Islet of Langerhans (tissue), 1 donor: Measurements from ENCODE around the gene HOXA10.

Source experiments
- FAIRE-seq: peaks from one replicate; lab custom pipeline; 2011; peaks lifted over from hg19 to GRCh38; lab: Jason Lieb, UNC

Gene HOXA10

DNA sequence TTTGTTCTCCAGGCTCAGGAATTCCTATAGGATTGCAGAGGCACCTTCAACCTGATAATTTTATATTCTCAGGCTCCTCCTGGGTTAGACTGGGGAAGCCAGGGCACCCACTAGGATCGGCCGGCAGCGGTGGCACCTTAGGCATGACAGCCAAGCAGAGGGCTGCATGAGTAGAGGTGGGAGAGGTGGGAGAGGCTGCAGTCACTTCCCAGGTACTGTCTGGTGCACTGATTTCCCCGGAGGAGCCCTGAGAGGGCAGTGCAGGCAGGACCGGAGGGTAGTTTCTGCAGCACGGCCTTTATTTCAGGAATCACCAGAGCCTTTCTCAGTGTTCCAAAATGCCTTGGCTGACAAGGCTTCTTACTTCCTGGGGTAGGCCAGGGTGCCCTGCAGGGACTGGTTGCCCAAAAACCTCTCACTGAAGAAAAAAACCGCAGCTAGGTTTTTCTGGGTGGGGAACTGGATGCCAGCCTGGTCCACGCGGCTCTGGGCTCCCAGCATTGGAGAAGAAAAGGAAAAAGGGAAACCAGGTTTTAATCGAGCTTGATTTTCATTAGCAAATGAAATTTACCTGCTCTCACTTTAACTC lies 29.3 kb upstream of the HOXA10 start:
- no peak for FAIRE-seq

GRCh38 chr7:27202862-27203134 lies 28.7 kb upstream of the HOXA10 start:
- FAIRE-seq = no peak

GRCh38 chr7:27202018-27202861 lies 28.1 kb upstream of the HOXA10 start:
- no peak for FAIRE-seq

DNA sequence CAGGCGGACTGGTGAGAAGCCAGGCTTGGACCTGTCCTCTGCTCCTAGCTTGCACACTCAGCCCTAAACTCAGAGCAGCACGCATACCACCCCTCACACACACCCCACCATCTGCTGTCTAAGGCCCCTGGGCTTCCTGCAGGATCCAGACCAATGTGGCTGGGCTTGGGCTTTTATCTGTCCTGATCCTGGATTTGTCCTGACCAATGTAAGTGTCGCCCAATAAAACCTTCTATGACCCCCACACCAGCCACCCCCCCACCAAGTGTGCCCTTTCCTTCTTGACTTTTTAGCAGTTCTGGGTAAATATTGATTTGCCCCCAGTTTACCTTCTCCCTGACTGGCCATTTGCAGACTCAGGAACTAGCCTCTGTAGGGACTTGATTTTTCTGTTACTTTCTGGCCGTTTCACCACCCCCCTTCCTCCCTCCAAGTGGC lies 27.5 kb upstream of the HOXA10 start:
- no peak for FAIRE-seq

DNA sequence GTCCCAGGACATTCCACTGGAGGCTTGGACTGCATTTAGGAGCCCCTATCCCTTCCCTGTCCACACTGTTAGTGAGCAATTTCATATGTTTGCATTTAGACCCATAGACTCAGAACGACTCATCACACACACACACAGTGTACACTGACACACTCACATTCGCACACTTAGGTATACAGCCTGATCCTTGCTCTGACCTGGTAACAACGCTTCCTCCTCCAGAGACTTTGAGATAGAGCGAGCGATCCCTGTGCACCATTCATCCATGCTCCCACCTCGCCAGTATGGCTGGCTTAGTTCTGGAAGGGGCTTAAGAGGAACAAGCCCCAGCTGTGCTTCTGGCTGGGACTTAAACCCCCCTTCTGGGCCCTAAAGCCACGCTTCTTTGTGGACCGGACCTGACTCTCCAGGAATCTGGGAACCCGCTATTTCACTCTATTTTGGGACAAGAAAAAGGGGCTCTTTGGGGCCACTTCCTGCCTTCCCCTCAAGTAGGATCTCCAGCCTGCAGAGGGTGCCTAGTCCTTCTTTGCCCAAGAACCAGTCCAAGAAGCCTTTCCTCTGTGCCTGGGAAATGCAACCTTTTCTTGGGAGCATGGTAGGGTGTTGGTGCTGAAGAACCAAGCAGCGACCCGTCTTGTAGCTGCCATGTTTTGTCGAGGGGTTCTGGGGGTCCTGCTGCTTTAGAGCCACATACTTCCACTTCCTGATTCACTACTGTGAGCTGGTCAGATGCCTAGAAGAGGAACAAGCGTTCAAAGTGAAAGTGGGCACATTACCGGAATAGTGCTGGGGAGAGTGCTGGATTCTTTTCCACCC lies 26.9 kb upstream of the HOXA10 start:
- FAIRE-seq = no peak

- FAIRE-seq = no peak
Observed at GRCh38 chr7:27199849-27200760, 26.0 kb upstream of the HOXA10 start, which contains the start of gene HOXA13. TSS of gene HOXA13 (minus strand) at chr7:27200091. CDS start at chr7:27200077, 14 bp downstream.

GRCh38 chr7:27198871-27199801 lies 25.0 kb upstream of the HOXA10 start:
- FAIRE-seq = no peak

- FAIRE-seq = no peak
Observed at GRCh38 chr7:27198138-27198841, 24.2 kb upstream of the HOXA10 start.

GRCh38 chr7:27197137-27198042 lies 23.3 kb upstream of the HOXA10 start:
- FAIRE-seq = no peak

DNA sequence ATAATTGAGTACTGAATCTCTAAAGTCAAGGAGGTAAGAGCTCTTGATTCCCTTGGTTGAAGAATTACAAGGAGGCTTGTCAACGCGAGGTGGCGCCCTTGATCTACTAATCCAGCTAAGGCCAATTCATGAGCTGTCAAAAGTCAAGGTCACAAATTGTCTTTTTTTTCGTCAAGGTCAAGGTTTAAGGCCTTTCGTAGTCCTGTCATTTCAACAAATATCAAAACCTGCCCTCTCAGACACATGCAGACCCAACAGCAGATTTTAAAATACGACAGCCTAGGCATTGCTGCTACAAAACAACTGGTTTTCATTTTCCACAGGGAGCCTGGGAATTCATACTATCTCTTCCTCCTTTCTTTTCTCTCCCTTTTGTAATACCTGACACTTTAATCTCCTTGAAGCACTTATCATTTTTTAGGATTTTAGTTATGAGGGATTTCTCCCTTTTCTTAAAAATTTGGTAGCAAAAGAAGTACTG lies 22.2 kb upstream of the HOXA10 start:
- peak; percentile 95 for FAIRE-seq

DNA sequence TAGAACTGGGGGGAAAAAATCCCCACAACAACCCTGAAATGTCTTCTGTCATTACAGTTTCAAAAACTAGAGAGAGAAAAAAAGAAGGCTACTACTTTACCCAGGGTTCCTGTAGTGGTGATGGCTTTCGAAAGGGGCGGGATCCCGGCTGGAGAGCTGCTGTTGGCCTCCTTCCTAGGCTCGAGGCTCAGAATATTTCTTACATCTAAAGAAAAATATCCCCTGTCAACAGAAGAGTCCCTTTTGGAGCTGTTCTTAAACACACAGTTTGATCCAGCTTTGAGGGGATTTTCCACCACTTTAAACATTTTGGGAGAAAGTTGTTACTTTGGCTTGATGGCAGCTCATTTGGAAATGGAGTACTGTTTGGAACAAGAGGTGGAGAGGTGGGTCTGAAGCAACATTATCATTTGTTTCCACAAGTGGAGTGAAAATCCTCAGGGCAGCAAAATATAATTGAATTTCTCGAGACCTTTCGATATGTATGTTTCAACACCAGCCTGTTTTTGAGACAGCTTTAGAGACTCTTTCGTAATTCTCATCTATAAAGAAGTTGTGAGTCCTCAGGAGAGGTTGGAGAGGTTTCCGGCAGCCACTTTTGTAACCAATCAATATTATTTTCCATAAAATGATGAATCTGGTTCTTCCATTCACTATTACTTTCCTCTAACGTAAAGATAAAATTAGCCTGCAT lies 20.7 kb upstream of the HOXA10 start:
- FAIRE-seq = no peak

DNA sequence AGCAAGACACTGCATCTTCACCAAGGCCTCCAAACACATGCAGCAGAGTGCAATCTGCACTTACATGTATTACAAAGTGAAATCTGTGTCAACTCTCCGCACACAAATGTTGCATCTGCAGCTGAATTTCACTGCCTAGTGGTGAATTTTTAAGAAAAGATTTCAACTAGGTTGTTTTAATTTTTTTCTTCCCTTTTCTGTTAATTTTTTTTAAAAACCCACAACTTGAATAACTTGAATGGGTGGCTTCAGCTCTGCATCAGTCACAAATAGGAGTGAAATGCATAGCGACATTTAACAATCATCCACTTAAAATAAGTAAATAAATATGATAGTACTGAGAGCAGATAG lies 19.9 kb upstream of the HOXA10 start:
- no peak for FAIRE-seq

DNA sequence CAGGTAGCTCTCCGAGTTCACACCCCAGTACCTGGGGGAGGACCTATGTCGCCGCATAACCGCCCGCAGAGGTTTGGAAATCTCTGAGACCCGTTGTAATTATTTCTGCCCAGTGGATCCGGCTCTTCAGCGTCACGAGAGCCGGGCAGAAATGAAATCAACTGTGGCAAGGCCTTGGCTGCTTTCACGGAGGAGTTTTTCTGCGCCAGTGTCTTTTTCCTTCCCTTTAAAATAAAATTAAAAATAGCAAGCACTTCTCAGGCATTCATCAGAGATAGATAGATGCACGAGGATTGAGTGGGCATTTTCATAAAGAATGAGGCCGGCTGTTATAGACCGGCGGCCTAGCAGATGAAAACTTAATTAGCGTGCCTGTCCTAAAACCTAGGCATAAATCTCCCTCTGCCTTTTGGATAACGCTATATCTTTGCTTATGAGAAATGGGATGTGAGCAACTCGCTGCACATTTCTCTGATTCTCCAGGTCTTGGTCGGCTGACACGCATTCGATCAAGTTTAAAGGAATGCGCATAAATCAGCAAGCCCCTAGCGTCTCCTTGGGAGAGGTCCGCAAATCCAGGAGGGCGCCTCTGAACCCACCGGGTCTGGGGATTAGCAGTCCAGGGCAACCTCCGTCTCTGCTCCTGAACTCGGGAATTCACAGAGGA lies 19.3 kb upstream of the HOXA10 start:
- FAIRE-seq = no peak

- FAIRE-seq = no peak
Observed at GRCh38 chr7:27192546-27193334, 18.6 kb upstream of the HOXA10 start.

DNA sequence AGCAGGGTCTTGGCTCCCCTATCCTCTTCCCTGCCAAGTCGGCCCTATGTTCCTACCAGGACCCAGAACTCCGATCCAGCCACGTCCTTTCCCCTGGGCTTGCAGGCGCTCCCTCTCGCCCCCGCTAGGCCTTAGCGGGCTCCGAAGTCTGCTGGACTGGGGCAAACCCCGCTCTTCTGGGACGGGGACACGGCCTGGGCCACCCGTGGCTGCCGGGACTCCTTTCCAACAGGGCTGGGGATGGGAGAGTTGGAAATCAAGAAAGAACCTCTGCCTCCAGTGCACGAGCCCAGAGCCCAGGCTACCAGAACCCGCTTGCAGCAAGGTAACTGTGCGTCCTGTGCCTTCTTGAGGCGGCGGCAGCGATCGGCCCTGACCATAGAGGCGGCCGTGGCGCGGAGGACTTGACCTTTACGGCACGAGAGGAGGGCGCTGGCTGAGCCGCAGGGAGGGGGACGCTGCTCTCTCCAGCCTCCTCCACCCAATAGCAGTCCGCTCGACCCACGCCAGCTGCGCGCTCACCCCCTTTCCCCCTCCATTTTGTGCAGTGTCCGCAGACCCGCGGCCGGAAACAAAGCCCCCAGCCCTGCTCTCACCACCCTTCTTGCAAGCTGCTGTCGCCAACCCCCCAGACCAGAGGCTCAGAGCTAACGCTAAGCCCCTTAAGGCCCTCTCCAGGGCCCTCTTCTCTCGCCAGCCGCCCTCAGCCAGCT lies 17.9 kb upstream of the HOXA10 start:
- no peak for FAIRE-seq

DNA sequence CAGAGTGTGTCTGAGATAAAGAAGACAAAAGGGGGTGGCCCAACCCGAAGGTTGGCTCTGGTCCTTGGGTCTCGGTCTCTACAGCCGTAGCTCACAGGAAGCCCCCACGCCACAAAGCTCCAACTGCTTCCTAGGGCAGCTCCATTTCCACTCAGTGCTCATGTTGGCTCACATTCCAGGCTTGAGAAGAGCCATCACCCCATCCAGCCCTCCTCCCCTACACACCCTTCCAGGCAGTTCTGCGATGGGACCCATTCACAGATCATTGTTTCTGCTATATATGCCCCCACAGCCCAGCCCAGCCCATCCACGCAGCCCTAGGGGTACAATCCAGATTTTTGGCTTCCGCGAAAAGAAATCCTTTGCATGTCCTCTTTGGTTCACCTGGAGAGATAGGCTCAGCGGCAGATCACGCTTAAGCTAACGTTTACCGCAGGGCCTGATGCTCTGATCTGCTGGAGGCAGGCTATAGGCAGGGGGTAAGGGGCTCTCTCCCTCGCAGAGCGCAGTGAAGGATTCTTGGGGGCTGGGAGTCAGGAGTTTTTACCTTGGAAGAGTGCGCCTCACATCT lies 17.1 kb upstream of the HOXA10 start:
- FAIRE-seq = no peak
